Occipital lobe (tissue), 2 donors: ENCODE results near the gene PAPPA. TPM values are rescaled to one million over a fixed set of nuclear protein-coding genes. Genes with fewer than 3 reads are reported as not detected.

ENCODE experiments used
- DNase-seq: peaks from one replicate; lab custom pipeline; 2025; lab: John Stamatoyannopoulos, UW
- total RNA-seq: library from RNA; depleted of rRNA; stranded (reverse); fragments of >200 nt; gene quantifications from one replicate; pipeline ENCODE4 v1.2.3, GENCODE V29; 2014

Gene PAPPA
- total RNA-seq, 1 donor from 2014 or later: under 0.01 TPM

- DNase-seq: no peak
These were observed 190.8 kb downstream of the PAPPA start for GRCh38 chr9:116344416-116344815.

GRCh38 chr9:116345393-116345792 is 191.8 kb downstream of the PAPPA start:
- no peak for DNase-seq

- DNase-seq: no peak
These were observed 192.2 kb downstream of the PAPPA start for GRCh38 chr9:116345817-116346216.

- no peak for DNase-seq
These were observed 196.1 kb downstream of the PAPPA start for GRCh38 chr9:116349684-116350083.

GRCh38 chr9:116350213-116350612 is 196.6 kb downstream of the PAPPA start:
- no peak for DNase-seq

- no peak for DNase-seq
These were observed 199.4 kb downstream of the PAPPA start for GRCh38 chr9:116352958-116353357.

- no peak for DNase-seq
These were observed 201.7 kb downstream of the PAPPA start for GRCh38 chr9:116355153-116355921.

GRCh38 chr9:116358251-116358650 is 204.7 kb downstream of the PAPPA start:
- DNase-seq: no peak

- DNase-seq: no peak
These were observed 206.4 kb downstream of the PAPPA start for GRCh38 chr9:116360016-116360415.

GRCh38 chr9:116360989-116361388 is 207.4 kb downstream of the PAPPA start:
- no peak for DNase-seq

GRCh38 chr9:116361547-116361946 is 208.0 kb downstream of the PAPPA start:
- DNase-seq: no peak

- no peak for DNase-seq
These were observed 208.9 kb downstream of the PAPPA start for GRCh38 chr9:116362493-116362892.

- no peak for DNase-seq
These were observed 211.5 kb downstream of the PAPPA start for GRCh38 chr9:116365056-116365471.

GRCh38 chr9:116366241-116366640 is 212.7 kb downstream of the PAPPA start:
- DNase-seq: no peak

- no peak for DNase-seq
These were observed 215.1 kb downstream of the PAPPA start for GRCh38 chr9:116368680-116369079.

- no peak for DNase-seq
These were observed 216.1 kb downstream of the PAPPA start for GRCh38 chr9:116369706-116370105.

- DNase-seq: no peak
These were observed 217.0 kb downstream of the PAPPA start for GRCh38 chr9:116370556-116370955.

GRCh38 chr9:116372081-116372673 is 218.6 kb downstream of the PAPPA start:
- no peak for DNase-seq

- DNase-seq: no peak
These were observed 219.2 kb downstream of the PAPPA start for GRCh38 chr9:116372786-116373185.

- DNase-seq: no peak
These were observed 223.7 kb downstream of the PAPPA start for GRCh38 chr9:116377179-116377798.

GRCh38 chr9:116378873-116379272 is 225.3 kb downstream of the PAPPA start:
- DNase-seq: no peak

- no peak for DNase-seq
These were observed 226.2 kb downstream of the PAPPA start for GRCh38 chr9:116379821-116380220.

GRCh38 chr9:116380496-116380995 is 227.0 kb downstream of the PAPPA start:
- DNase-seq: no peak
